ENCODE data around the gene DDX31.

DDX31 gene

GRCh38 chr9:132645711-132646110 lies 24.1 kb downstream of the DDX31 start:
- no peak overlapping the region for H3K27ac ChIP-seq
- ChIA-PET POLR2A (ENCODE audit: low non-redundant PET) (no interaction called here), CTCF (interaction anchor here (0.6 to 1.0 kb wide), 2 partner anchors 11 to 123 kb away, joined by 3 read pairs; no protein-coding TSS in a partner anchor)
- DNase-seq (ENCODE audit: low spot score), result no peak
- TF ChIP-seq, protein P1, sequence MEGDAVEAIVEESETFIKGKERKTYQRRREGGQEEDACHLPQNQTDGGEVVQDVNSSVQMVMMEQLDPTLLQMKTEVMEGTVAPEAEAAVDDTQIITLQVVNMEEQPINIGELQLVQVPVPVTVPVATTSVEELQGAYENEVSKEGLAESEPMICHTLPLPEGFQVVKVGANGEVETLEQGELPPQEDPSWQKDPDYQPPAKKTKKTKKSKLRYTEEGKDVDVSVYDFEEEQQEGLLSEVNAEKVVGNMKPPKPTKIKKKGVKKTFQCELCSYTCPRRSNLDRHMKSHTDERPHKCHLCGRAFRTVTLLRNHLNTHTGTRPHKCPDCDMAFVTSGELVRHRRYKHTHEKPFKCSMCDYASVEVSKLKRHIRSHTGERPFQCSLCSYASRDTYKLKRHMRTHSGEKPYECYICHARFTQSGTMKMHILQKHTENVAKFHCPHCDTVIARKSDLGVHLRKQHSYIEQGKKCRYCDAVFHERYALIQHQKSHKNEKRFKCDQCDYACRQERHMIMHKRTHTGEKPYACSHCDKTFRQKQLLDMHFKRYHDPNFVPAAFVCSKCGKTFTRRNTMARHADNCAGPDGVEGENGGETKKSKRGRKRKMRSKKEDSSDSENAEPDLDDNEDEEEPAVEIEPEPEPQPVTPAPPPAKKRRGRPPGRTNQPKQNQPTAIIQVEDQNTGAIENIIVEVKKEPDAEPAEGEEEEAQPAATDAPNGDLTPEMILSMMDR (conservative IDR thresholded peaks at IDR 0.05; ENCODE audit: low read depth), result no peak

- ChIA-PET CTCF (interaction anchor here (1.0 kb wide), 1 partner anchor 11 kb away, joined by 3 read pairs; no protein-coding TSS in a partner anchor), POLR2A (ENCODE audit: low non-redundant PET) (no interaction called here)
- TF ChIP-seq, protein P1 (conservative IDR thresholded peaks at IDR 0.05; ENCODE audit: low read depth), result no peak
- H3K27ac ChIP-seq, result no peak overlapping the region
- no peak for DNase-seq (ENCODE audit: low spot score)
Observed at GRCh38 chr9:132645306-132645705, 24.5 kb downstream of the DDX31 start.

DNA sequence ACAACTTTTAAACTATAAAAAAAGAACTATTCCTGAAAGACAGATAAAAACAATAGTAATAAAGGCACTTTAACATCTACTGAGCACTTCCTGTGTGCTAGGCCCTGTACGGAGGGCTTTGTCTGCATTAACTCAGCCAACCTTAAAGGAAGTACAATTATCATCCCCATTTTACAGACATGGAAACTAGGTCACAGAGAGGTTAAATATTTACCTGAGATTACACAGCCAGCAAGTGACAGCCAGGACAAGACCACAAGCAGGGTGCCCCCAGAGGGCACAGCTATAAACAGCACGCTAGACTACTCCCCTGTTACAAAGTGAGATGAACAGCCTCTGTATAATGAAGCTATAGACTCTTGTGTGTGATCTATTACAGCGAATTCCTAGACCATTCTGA lies 25.5 kb downstream of the DDX31 start:
- CTCF ChIA-PET, result interaction anchor here (0.6 to 0.7 kb wide), 3 partner anchors 9 to 232 kb away, joined by 3 to 4 read pairs (median 3); no protein-coding TSS in a partner anchor
- POLR2A ChIA-PET (ENCODE audit: low non-redundant PET), result no interaction called here
- H3K27ac ChIP-seq, result no peak overlapping the region
- TF ChIP-seq, protein P1 (conservative IDR thresholded peaks at IDR 0.05; ENCODE audit: low read depth), result no peak; the same call in 1 of the 2 replicates
- DNase-seq (ENCODE audit: low spot score), result no peak

GRCh38 chr9:132641216-132641615 lies 28.6 kb downstream of the DDX31 start:
- ChIA-PET POLR2A (ENCODE audit: low non-redundant PET) (no interaction called here), CTCF (interaction anchor here (0.7 kb wide), 1 partner anchor 11 kb away, joined by 4 read pairs; no protein-coding TSS in a partner anchor)
- no peak overlapping the region for H3K27ac ChIP-seq
- no peak for DNase-seq (ENCODE audit: low spot score)
- TF ChIP-seq, protein P1 (conservative IDR thresholded peaks at IDR 0.05; ENCODE audit: low read depth), result no peak

DNA sequence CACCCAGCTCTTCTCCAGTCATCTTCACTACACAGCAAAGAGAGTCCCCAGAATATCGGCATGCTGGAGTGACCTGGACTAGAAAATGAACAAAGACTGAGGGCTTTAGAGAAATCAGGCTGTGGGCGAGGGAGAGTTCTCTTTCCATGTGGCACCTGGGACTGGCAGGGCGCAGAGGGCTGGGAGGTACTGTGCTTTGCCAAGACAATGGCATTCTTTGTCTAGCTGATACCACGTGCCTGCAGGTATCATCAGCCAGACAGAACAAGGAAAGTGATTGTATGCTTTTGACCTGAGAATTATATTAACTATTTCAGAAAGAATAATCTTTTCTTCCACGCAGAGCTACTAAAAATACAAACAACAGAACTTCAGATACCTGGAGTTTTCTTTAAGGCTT lies 30.5 kb downstream of the DDX31 start:
- POLR2A ChIA-PET (ENCODE audit: low non-redundant PET), result no interaction called here
- CTCF ChIA-PET, result interaction anchor here (0.7 kb wide), 1 partner anchor 1490 kb away, joined by 5 read pairs; no protein-coding TSS in a partner anchor
- no peak overlapping the region; the same call in 1 of the 2 replicates for H3K27ac ChIP-seq

GRCh38 chr9:132638240-132638639 lies 31.5 kb downstream of the DDX31 start:
- ChIA-PET CTCF (no interaction called here), POLR2A (ENCODE audit: low non-redundant PET) (no interaction called here)
- no peak for DNase-seq (ENCODE audit: low spot score)
- TF ChIP-seq, protein P1 (conservative IDR thresholded peaks at IDR 0.05; ENCODE audit: low read depth), result no peak
- no peak overlapping the region for H3K27ac ChIP-seq

More for the DNA sequence above, 30.5 kb downstream of the DDX31 start:
- no peak for DNase-seq (ENCODE audit: low spot score)
- TF ChIP-seq, protein P1 (conservative IDR thresholded peaks at IDR 0.05; ENCODE audit: low read depth), result no peak
